ENCODE data around the gene DGUOK. TPM values are rescaled to one million over a fixed set of nuclear protein-coding genes. Genes with fewer than 3 reads are reported as not detected.

DGUOK gene
- total RNA-seq, 1 experiment from 2014 or later, result 70.7 TPM

- intact Hi-C loops (cut with micrococcal nuclease; ENCODE audit: unreplicated experiment), result no loop called here
- peaks cover 2% of the 10 kb centered on the region; the same call in 1 of the 2 replicates for H3K36me3 ChIP-seq (ENCODE audit: control insufficient read depth, insufficient read depth, low read length)
- H3K4me1 Mint-ChIP-seq (ENCODE audit: low read depth, unreplicated experiment), result peaks cover 31% of the 10 kb centered on the region
- H3K9me3 ChIP-seq, result no peaks in the 10 kb centered on the region
- no peaks in the 10 kb centered on the region for H3K27me3 ChIP-seq (replicated peaks; ENCODE audit: control insufficient read depth, insufficient read depth, low read length)
- H3K4me1 ChIP-seq, result peaks cover 23% of the 10 kb centered on the region
- no peak overlapping the region for H3K4me3 ChIP-seq (ENCODE audit: low read depth, low read length)
- CTCF ChIA-PET, result no interaction called here
- H3K4me3 Mint-ChIP-seq (ENCODE audit: unreplicated experiment), result no peak overlapping the region
- peak in 1 of 2 experiments; percentile 22 for DNase-seq
- no peaks in the 10 kb centered on the region for H3K27me3 Mint-ChIP-seq (ENCODE audit: insufficient read depth, unreplicated experiment)
- no peak overlapping the region for H3K27ac Mint-ChIP-seq (ENCODE audit: unreplicated experiment)
- H3K9me3 Mint-ChIP-seq (ENCODE audit: unreplicated experiment), result no peaks in the 10 kb centered on the region
- TF ChIP-seq CTCF (IDR thresholded peaks at IDR 0.05; ENCODE audit: insufficient read depth in 1 of 2, low read depth in 1 of 2, low read length in 1 of 2, severe bottlenecking in 1 of 2, unreplicated experiment in 1 of 2), result no peak
- H3K36me3 Mint-ChIP-seq (ENCODE audit: insufficient read depth, unreplicated experiment), result peaks cover 5% of the 10 kb centered on the region
- POLR2A ChIA-PET, result no interaction called here
- BruUV-seq (replicated peaks), result no TSS peak
Measured at GRCh38 chr2:74002505-74003421, 76.1 kb downstream of the DGUOK start.

DNA sequence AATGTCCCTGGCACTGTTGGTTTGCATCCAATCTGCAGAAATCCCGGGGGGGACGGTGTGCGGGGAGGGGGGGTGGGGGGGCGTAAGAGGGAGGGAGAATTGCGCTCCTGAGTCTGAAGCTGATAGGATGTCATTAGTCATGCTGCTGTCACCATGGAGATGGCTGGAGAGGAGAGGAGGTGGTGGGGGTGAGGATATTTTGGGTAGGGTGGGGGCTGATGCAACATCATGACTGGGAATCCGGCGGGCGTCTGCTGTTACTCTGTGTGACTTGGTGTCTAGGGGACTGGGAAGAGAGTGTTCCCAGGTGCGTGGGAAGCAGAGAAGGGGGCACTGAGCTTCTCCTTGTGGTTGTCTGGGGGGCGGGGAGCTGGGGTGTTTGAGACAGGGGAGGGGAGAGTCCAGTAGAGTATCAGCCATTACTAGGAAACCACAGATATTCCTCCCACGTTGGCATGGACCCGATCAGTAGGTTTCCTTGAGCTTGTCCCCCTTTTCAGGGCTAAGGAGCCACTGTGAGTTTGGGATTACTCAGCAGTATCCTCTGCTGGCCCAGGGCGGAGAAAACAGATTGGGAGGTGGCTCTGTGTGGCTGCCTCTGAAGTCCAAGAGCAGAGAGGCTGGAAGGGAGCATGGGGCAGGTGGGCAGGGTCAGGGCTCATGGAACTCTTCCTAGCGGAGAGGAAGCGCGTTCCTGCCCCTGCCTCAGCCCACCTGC is 77.0 kb downstream of the DGUOK start:
- TF ChIP-seq CTCF (IDR thresholded peaks at IDR 0.05; ENCODE audit: insufficient read depth in 1 of 2, low read depth in 1 of 2, low read length in 1 of 2, severe bottlenecking in 1 of 2, unreplicated experiment in 1 of 2), result no peak

More for the DNA sequence above, 77.0 kb downstream of the DGUOK start:
- Histone ChIP-seq H3K4me1 (peaks cover 29% of the 10 kb centered on the region), H3K36me3 (ENCODE audit: control insufficient read depth, insufficient read depth, low read length) (peaks cover 2% of the 10 kb centered on the region; the same call in 1 of the 2 replicates), H3K4me3 (ENCODE audit: low read depth, low read length) (no peak overlapping the region), H3K9me3 (no peaks in the 10 kb centered on the region), H3K27me3 (replicated peaks; ENCODE audit: control insufficient read depth, insufficient read depth, low read length) (no peaks in the 10 kb centered on the region)
- no peak overlapping the region for H3K4me3 Mint-ChIP-seq (ENCODE audit: unreplicated experiment)
- peaks cover 32% of the 10 kb centered on the region for H3K4me1 Mint-ChIP-seq (ENCODE audit: low read depth, unreplicated experiment)
- no peaks in the 10 kb centered on the region for H3K27me3 Mint-ChIP-seq (ENCODE audit: insufficient read depth, unreplicated experiment)
- no TSS peak for BruUV-seq (replicated peaks)
- ChIA-PET CTCF (no interaction called here), POLR2A (no interaction called here)
- no peak overlapping the region for H3K27ac Mint-ChIP-seq (ENCODE audit: unreplicated experiment)
- H3K9me3 Mint-ChIP-seq (ENCODE audit: unreplicated experiment), result no peaks in the 10 kb centered on the region
- intact Hi-C loops (cut with micrococcal nuclease; ENCODE audit: unreplicated experiment), result no loop called here
- peak in 1 of 2 experiments; percentile 29 for DNase-seq
- H3K36me3 Mint-ChIP-seq (ENCODE audit: insufficient read depth, unreplicated experiment), result peaks cover 5% of the 10 kb centered on the region
